ENCODE results near the gene PRR30.
A peak's percentile ranks its signal among the peaks of the same experiment; 100 is the strongest.

PRR30 gene

GRCh38 chr2:27154488-27154887 lies 15.3 kb upstream of the PRR30 start:
- DNase-seq (ENCODE audit: low read depth) = no peak

DNA sequence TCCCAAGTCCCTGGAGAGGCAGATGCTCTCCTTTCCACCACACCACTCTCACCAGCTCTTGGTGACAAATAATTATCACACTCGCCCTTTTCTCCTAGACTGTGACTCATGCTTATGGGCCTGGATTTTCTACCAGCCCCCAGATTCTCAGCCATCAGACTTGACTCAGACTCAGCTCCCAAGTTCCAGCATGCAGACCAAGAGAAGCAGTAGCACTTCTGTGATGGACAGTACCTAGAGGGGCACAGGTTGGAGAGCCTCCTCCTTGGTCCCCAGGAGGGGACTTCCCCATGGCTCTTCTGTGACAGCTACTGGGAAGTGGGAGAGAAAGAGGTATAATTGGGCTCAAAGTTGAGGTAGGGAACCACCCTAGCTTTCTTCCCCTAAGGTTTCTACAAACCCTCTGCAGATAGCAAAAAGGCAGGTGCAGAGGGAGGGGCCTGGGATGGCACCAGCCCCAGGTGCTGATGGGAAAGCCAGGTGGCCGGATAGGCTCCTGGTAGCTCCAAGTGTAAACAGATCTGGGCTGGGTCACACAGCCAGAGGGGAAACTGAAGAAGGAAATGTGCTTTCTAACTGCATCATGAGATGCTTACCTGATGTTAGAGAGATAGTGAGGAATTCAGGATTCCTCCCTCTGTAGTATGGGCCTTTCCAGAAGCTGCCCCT lies 13.7 kb upstream of the PRR30 start:
- DNase-seq (ENCODE audit: low read depth) = no peak

GRCh38 chr2:27152102-27152795 lies 13.0 kb upstream of the PRR30 start:
- DNase-seq (ENCODE audit: low read depth) = no peak

- DNase-seq (ENCODE audit: low read depth) = no peak
These were observed 11.5 kb upstream of the PRR30 start for GRCh38 chr2:27150639-27151230.

GRCh38 chr2:27149570-27150405 lies 10.6 kb upstream of the PRR30 start:
- DNase-seq (ENCODE audit: low read depth) = no peak

GRCh38 chr2:27148801-27149439 lies 9.7 kb upstream of the PRR30 start, which contains the start of gene TCF23:
TSS of gene TCF23 (plus strand) at chr2:27149004. CDS start at chr2:27149134, 130 bp downstream.
- DNase-seq (ENCODE audit: low read depth) = no peak

DNA sequence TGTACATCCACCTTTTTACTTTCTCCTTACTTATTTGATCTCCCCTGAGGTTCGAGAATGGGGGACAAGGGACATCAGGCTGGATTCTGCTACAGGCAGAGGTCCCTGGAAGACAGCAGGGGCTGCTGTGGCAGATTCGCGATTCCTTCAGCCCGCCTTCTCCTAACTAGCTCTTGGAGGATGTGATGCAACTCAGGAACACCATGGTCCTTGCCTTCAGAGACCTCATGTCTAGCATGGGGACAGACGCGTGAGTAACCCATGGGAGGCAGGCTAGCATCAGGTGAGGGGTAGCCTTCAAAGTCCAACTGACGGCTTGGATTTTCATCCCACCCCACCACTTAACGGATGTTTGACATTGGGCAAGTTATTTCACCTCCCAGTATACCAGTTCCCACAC lies 8.7 kb upstream of the PRR30 start:
- no peak for DNase-seq (ENCODE audit: low read depth)

DNA sequence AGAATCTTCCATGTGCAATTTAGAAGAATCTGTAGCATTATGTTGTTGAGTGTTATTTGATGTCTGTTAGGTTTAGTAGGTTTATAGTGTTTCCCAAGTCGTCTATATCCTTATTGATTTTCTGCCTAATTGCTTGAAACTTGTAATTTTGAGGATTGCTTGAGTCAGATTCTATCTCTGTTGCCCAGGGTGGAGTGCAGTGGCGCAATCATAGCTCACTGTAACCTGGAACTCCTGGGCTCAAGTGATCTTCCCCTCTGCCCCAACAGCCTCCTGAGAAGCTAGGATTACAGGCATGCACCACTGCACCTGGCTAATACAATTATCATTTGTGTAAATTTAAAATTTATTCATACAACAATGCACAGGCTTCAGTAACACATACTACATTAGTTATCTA lies 6.5 kb upstream of the PRR30 start:
- no peak for DNase-seq (ENCODE audit: low read depth)

DNA sequence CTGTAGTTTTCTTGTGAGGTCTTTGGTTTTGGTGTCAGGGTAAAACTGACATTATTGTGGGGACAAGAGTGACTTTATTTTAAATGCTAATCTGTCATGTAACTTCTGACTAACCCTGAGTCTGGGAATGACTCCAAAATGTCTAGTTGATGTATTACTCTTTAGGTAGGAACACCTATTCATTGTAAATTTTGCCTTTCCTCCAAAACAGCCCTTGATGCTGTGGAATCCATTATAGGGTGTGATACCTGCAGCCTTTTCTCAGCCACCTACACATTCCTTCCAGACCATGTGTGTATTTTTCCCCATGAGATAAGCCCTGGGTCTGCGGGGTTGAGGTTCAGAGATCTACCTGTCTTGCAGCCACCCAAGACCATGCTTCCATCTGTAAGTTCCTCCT lies 4.1 kb upstream of the PRR30 start:
- no peak for DNase-seq (ENCODE audit: low read depth)

DNA sequence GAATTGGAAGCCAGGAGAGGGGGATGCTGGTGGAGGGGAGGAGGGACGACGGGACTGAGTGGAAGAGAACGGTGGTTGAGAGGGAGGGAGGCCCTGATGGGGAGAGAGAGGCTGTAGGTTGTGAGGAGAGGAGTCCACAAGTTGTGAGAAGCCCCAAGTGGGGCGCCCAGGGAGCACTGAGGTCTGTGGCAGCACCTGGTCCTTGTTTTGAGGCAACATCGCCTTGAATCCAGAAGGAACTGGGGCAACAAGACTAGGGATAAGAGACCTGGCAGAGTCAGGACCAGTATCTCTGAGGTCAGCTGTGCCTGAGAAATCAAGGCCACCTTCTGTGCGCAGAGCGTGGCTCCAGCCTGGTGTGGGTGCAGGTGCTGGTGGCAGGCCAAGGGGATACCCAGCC lies 1.1 kb downstream of the PRR30 start:
- DNase-seq (ENCODE audit: low read depth) = no peak

DNA sequence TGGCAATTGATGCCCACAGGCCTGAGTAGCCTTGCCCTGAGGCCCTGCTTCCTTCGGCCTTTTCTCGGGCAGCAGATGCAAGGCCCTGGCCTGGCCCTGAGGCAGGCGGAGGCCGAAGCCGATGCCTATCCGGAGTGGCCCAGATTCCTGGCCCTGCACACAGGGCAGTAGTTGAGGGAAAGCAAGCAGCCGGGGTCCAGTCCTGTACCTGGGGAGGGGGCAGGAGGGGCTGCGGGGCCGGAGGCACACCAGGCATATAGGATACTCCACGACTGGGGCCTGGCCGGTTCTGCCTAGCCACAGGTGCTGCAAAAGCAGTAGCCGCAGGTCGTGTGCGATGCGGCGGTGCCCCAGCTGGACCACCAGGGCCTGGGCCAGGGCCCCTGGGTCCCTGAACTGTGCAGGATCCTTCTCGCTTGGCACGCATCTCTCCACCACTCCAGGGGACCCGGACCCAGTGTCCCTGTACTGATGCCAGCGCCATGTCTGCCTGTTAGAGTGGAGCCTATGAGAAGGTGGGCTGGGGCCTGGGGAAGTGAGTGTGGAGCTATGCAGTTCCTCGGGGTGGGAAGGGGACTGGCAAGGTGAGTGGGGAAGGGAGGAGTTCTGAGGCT lies 1.8 kb downstream of the PRR30 start:
- DNase-seq (ENCODE audit: low read depth) = no peak

- DNase-seq (ENCODE audit: low read depth) = no peak
These were observed 2.5 kb downstream of the PRR30 start for GRCh38 chr2:27136751-27137150.

- DNase-seq (ENCODE audit: low read depth) = no peak
These were observed 3.7 kb downstream of the PRR30 start for GRCh38 chr2:27135478-27135955.

GRCh38 chr2:27134781-27135477 lies 4.3 kb downstream of the PRR30 start:
- no peak for DNase-seq (ENCODE audit: low read depth)

GRCh38 chr2:27133905-27134780 lies 5.1 kb downstream of the PRR30 start, which contains the start of gene PREB:
TSS of gene PREB (minus strand) at chr2:27134636. CDS start at chr2:27134421, 215 bp downstream.
- peak; percentile 76 for DNase-seq (ENCODE audit: low read depth)

DNA sequence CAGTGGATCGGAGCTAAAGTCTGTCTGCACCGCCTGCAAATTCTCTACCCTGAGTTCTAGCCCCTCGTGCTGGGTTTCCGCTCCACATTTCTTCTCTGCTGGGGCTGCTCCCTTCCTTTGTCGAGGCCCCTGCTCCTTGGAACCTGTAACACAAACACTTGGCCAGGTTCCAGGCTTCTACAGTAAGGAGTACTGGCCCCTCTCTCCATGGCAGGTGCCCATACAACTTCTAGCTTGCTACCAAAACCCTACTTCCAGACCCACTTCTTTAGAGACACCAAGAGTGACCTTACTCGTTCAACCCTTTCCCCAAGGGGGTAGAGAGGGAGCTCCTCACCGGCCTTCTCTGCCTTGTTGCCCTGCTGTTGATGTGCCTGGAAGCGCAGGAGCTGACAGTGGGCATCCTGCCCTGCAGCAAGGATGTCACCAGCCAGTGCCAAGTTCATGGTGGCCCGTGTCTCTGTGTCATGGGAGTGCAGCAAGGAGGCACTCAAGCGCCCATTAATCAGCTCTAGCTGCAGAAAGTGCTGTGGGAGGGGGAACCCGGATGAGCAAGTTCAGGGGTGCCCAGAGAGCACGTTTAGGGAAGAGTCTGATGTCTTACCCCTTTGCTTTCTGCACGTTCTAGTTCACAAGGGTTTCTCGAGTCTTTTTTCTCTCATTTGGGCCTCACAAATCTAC lies 5.9 kb downstream of the PRR30 start:
- DNase-seq (ENCODE audit: low read depth) = no peak

DNA sequence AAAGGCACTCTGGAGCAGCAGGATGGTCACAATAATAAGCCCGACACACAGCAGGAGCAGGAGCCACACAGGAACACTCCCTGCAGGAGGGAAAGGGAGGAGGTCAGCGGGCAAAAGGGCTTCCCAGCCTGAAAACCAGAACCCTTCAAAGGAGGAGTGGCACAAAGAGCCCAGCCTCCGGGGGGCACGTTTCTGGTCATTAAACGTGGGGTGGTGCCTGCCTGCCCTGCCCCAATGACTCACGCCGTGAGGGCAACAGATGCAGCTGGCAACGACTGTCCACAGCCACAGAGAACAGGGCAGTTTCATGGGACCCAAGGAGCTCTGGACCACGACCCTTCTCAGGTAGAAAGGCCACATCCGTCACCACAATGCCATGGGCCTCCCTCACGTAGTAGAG lies 7.8 kb downstream of the PRR30 start:
- no peak for DNase-seq (ENCODE audit: low read depth)

DNA sequence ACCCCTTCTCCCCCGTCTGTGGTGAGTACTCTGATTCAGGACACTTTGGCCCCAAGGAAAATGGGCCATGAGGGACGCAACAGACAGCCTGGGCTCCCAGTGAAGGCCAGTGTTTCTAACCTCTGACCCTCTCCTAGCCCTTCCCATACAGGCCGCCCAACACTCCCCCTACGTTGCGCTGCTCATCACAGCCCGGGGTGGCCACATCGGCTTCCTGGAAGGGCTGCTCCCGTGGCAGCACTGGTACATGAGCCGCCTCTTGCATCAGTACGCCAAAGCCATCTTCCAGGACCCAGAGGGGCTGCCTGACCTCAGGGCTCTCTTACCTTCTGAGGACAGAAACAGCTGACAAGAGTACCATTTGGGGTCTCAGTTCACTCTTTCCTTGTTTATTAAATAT lies 8.8 kb downstream of the PRR30 start:
- no peak for DNase-seq (ENCODE audit: low read depth)

Measured in HS-27A (cell line).